Measurements from ENCODE around the gene NAT9. TPM values are rescaled to one million over a fixed set of nuclear protein-coding genes. Genes with fewer than 3 reads are reported as not detected.
A peak's percentile ranks its signal among the peaks of the same experiment; 100 is the strongest.

The NAT9 gene
- total and polyA plus RNA-seq, 4 donors, result 12.1 to 59.9 (median 45.4) TPM

- intact Hi-C loops (cut with DNase I), result no loop called here
- Histone ChIP-seq H3K27ac (ENCODE audit: low read depth in 1 of 2, low read length in 2 of 2) (no peak overlapping the region), H3K4me1 (ENCODE audit: control insufficient read depth in 1 of 2, insufficient read depth in 2 of 2, low read length in 2 of 2) (no peaks in the 10 kb centered on the region), H3K4me3 (ENCODE audit: low read length in 2 of 2) (no peak overlapping the region), H3K36me3 (ENCODE audit: control insufficient read depth in 1 of 2, insufficient read depth in 2 of 2, low read length in 1 of 2) (no peaks in the 10 kb centered on the region), H3K9me3 (ENCODE audit: control insufficient read depth, low read length) (no peaks in the 10 kb centered on the region), H3K27me3 (ENCODE audit: control insufficient read depth in 1 of 2, insufficient read depth in 2 of 2, low read length in 1 of 2) (no peaks in the 10 kb centered on the region)
- 87 to 89% methylated on average over 16 of the region's 16 CpGs for WGBS, 2 donors
- ATAC-seq (ENCODE audit: low FRiP score) (no peak), DNase-seq (no peak)
Measured at GRCh38 chr17:74786431-74787055, 10.4 kb upstream of the NAT9 start.

GRCh38 chr17:74785981-74786360, 9.8 kb upstream of the NAT9 start:
- ATAC-seq (ENCODE audit: low FRiP score) (no peak), DNase-seq (no peak)
- Histone ChIP-seq H3K4me3 (ENCODE audit: low read length in 2 of 2) (no peak overlapping the region), H3K27ac (ENCODE audit: low read depth in 1 of 2, low read length in 2 of 2) (no peak overlapping the region), H3K27me3 (ENCODE audit: control insufficient read depth in 1 of 2, insufficient read depth in 2 of 2, low read length in 1 of 2) (no peaks in the 10 kb centered on the region), H3K36me3 (ENCODE audit: control insufficient read depth in 1 of 2, insufficient read depth in 2 of 2, low read length in 1 of 2) (no peaks in the 10 kb centered on the region), H3K9me3 (ENCODE audit: control insufficient read depth, low read length) (no peaks in the 10 kb centered on the region), H3K4me1 (ENCODE audit: control insufficient read depth in 1 of 2, insufficient read depth in 2 of 2, low read length in 2 of 2) (no peaks in the 10 kb centered on the region)
- 92 to 95% methylated on average over 9 of the region's 9 CpGs for WGBS, 2 donors
- intact Hi-C loops (cut with DNase I), result no loop called here

GRCh38 chr17:74785096-74785980, 9.2 kb upstream of the NAT9 start:
- H3K9me3 ChIP-seq (ENCODE audit: control insufficient read depth, low read length), result no peaks in the 10 kb centered on the region
- no peaks in the 10 kb centered on the region for H3K36me3 ChIP-seq (ENCODE audit: control insufficient read depth in 1 of 2, insufficient read depth in 2 of 2, low read length in 1 of 2)
- H3K4me1 ChIP-seq (ENCODE audit: control insufficient read depth in 1 of 2, insufficient read depth in 2 of 2, low read length in 2 of 2), result no peaks in the 10 kb centered on the region
- no peak overlapping the region for H3K4me3 ChIP-seq (ENCODE audit: low read length in 2 of 2)
- DNase-seq (no peak), ATAC-seq (ENCODE audit: low FRiP score) (no peak)
- H3K27me3 ChIP-seq (ENCODE audit: control insufficient read depth in 1 of 2, insufficient read depth in 2 of 2, low read length in 1 of 2), result no peaks in the 10 kb centered on the region
- intact Hi-C loops (cut with DNase I), result no loop called here
- WGBS, 2 donors, result 81 to 86% methylated on average over 21 of the region's 21 CpGs
- no peak overlapping the region for H3K27ac ChIP-seq (ENCODE audit: low read depth in 1 of 2, low read length in 2 of 2)

GRCh38 chr17:74784125-74784810, 8.1 kb upstream of the NAT9 start:
- Histone ChIP-seq H3K9me3 (ENCODE audit: control insufficient read depth, low read length) (no peaks in the 10 kb centered on the region), H3K4me1 (ENCODE audit: control insufficient read depth in 1 of 2, insufficient read depth in 2 of 2, low read length in 2 of 2) (no peaks in the 10 kb centered on the region), H3K4me3 (ENCODE audit: low read length in 2 of 2) (no peak overlapping the region), H3K36me3 (ENCODE audit: control insufficient read depth in 1 of 2, insufficient read depth in 2 of 2, low read length in 1 of 2) (no peaks in the 10 kb centered on the region), H3K27ac (ENCODE audit: low read depth in 1 of 2, low read length in 2 of 2) (no peak overlapping the region), H3K27me3 (ENCODE audit: control insufficient read depth in 1 of 2, insufficient read depth in 2 of 2, low read length in 1 of 2) (no peaks in the 10 kb centered on the region)
- 83 to 85% methylated on average over 5 of the region's 5 CpGs for WGBS, 2 donors
- intact Hi-C loops (cut with DNase I), result no loop called here
- ATAC-seq (ENCODE audit: low FRiP score), result no peak
- no peak for DNase-seq

GRCh38 chr17:74782571-74782970, 6.4 kb upstream of the NAT9 start:
- Histone ChIP-seq H3K27ac (ENCODE audit: low read depth in 1 of 2, low read length in 2 of 2) (no peak overlapping the region), H3K4me3 (ENCODE audit: low read length in 2 of 2) (no peak overlapping the region), H3K9me3 (ENCODE audit: control insufficient read depth, low read length) (no peaks in the 10 kb centered on the region), H3K36me3 (ENCODE audit: control insufficient read depth in 1 of 2, insufficient read depth in 2 of 2, low read length in 1 of 2) (no peaks in the 10 kb centered on the region), H3K27me3 (ENCODE audit: control insufficient read depth in 1 of 2, insufficient read depth in 2 of 2, low read length in 1 of 2) (no peaks in the 10 kb centered on the region), H3K4me1 (ENCODE audit: control insufficient read depth in 1 of 2, insufficient read depth in 2 of 2, low read length in 2 of 2) (no peaks in the 10 kb centered on the region)
- ATAC-seq (ENCODE audit: low FRiP score) (no peak), DNase-seq (no peak)
- WGBS, 2 donors, result 88 to 91% methylated on average over 5 of the region's 5 CpGs
- intact Hi-C loops (cut with DNase I), result no loop called here

GRCh38 chr17:74780443-74781238, 4.5 kb upstream of the NAT9 start:
- 73 to 74% methylated on average over 7 of the region's 7 CpGs for WGBS, 2 donors
- Histone ChIP-seq H3K27ac (ENCODE audit: low read depth in 1 of 2, low read length in 2 of 2) (no peak overlapping the region), H3K4me3 (ENCODE audit: low read length in 2 of 2) (no peak overlapping the region), H3K27me3 (ENCODE audit: control insufficient read depth in 1 of 2, insufficient read depth in 2 of 2, low read length in 1 of 2) (no peaks in the 10 kb centered on the region), H3K4me1 (ENCODE audit: control insufficient read depth in 1 of 2, insufficient read depth in 2 of 2, low read length in 2 of 2) (no peaks in the 10 kb centered on the region), H3K36me3 (ENCODE audit: control insufficient read depth in 1 of 2, insufficient read depth in 2 of 2, low read length in 1 of 2) (no peaks in the 10 kb centered on the region), H3K9me3 (ENCODE audit: control insufficient read depth, low read length) (no peaks in the 10 kb centered on the region)
- intact Hi-C loops (cut with DNase I), result no loop called here
- DNase-seq (no peak), ATAC-seq (ENCODE audit: low FRiP score) (no peak)

GRCh38 chr17:74779948-74780400, 3.8 kb upstream of the NAT9 start:
- intact Hi-C loops (cut with DNase I), result loop anchor here (5.0 kb wide), 2 partner anchors 38 to 87 kb away; no protein-coding TSS in a partner anchor
- H3K27me3 ChIP-seq (ENCODE audit: control insufficient read depth in 1 of 2, insufficient read depth in 2 of 2, low read length in 1 of 2), result no peaks in the 10 kb centered on the region
- WGBS, 2 donors, result 83 to 91% methylated on average over 11 of the region's 11 CpGs
- no peaks in the 10 kb centered on the region for H3K4me1 ChIP-seq (ENCODE audit: control insufficient read depth in 1 of 2, insufficient read depth in 2 of 2, low read length in 2 of 2)
- no peak overlapping the region for H3K4me3 ChIP-seq (ENCODE audit: low read length in 2 of 2)
- peak in 1 of 2 donors; percentile 81 for DNase-seq
- H3K36me3 ChIP-seq (ENCODE audit: control insufficient read depth in 1 of 2, insufficient read depth in 2 of 2, low read length in 1 of 2), result no peaks in the 10 kb centered on the region
- H3K9me3 ChIP-seq (ENCODE audit: control insufficient read depth, low read length), result no peaks in the 10 kb centered on the region
- no peak overlapping the region for H3K27ac ChIP-seq (ENCODE audit: low read depth in 1 of 2, low read length in 2 of 2)
- no peak for ATAC-seq (ENCODE audit: low FRiP score)

GRCh38 chr17:74779501-74779900, 3.4 kb upstream of the NAT9 start:
- H3K27ac ChIP-seq (ENCODE audit: low read depth in 1 of 2, low read length in 2 of 2), result no peak overlapping the region
- DNase-seq, result no peak
- H3K4me1 ChIP-seq (ENCODE audit: control insufficient read depth in 1 of 2, insufficient read depth in 2 of 2, low read length in 2 of 2), result no peaks in the 10 kb centered on the region
- no peak overlapping the region for H3K4me3 ChIP-seq (ENCODE audit: low read length in 2 of 2)
- intact Hi-C loops (cut with DNase I), result loop anchor here (5.0 kb wide), 2 partner anchors 37 to 88 kb away; no protein-coding TSS in a partner anchor
- no peaks in the 10 kb centered on the region for H3K36me3 ChIP-seq (ENCODE audit: control insufficient read depth in 1 of 2, insufficient read depth in 2 of 2, low read length in 1 of 2)
- no peak for ATAC-seq (ENCODE audit: low FRiP score)
- H3K27me3 ChIP-seq (ENCODE audit: control insufficient read depth in 1 of 2, insufficient read depth in 2 of 2, low read length in 1 of 2), result no peaks in the 10 kb centered on the region
- no peaks in the 10 kb centered on the region for H3K9me3 ChIP-seq (ENCODE audit: control insufficient read depth, low read length)
- WGBS, 2 donors, result 88 to 90% methylated on average over 8 of the region's 8 CpGs

All from aorta (tissue), 5 donors.